ENCODE data around the gene FBXO42. TPM values are rescaled to one million over a fixed set of nuclear protein-coding genes. Genes with fewer than 3 reads are reported as not detected.
A peak's percentile ranks its signal among the peaks of the same experiment; 100 is the strongest.

Gene FBXO42
- total and polyA plus RNA-seq, 9 of the 15 experiments (the other 6 are each of a cell fraction or from before 2014, with no cell fraction given), result 7.2 to 24.8 (median 17.4) TPM

GRCh38 chr1:16248603-16249516 lies 103.4 kb downstream of the FBXO42 start (continued):
- TF ChIP-seq, protein P1, sequence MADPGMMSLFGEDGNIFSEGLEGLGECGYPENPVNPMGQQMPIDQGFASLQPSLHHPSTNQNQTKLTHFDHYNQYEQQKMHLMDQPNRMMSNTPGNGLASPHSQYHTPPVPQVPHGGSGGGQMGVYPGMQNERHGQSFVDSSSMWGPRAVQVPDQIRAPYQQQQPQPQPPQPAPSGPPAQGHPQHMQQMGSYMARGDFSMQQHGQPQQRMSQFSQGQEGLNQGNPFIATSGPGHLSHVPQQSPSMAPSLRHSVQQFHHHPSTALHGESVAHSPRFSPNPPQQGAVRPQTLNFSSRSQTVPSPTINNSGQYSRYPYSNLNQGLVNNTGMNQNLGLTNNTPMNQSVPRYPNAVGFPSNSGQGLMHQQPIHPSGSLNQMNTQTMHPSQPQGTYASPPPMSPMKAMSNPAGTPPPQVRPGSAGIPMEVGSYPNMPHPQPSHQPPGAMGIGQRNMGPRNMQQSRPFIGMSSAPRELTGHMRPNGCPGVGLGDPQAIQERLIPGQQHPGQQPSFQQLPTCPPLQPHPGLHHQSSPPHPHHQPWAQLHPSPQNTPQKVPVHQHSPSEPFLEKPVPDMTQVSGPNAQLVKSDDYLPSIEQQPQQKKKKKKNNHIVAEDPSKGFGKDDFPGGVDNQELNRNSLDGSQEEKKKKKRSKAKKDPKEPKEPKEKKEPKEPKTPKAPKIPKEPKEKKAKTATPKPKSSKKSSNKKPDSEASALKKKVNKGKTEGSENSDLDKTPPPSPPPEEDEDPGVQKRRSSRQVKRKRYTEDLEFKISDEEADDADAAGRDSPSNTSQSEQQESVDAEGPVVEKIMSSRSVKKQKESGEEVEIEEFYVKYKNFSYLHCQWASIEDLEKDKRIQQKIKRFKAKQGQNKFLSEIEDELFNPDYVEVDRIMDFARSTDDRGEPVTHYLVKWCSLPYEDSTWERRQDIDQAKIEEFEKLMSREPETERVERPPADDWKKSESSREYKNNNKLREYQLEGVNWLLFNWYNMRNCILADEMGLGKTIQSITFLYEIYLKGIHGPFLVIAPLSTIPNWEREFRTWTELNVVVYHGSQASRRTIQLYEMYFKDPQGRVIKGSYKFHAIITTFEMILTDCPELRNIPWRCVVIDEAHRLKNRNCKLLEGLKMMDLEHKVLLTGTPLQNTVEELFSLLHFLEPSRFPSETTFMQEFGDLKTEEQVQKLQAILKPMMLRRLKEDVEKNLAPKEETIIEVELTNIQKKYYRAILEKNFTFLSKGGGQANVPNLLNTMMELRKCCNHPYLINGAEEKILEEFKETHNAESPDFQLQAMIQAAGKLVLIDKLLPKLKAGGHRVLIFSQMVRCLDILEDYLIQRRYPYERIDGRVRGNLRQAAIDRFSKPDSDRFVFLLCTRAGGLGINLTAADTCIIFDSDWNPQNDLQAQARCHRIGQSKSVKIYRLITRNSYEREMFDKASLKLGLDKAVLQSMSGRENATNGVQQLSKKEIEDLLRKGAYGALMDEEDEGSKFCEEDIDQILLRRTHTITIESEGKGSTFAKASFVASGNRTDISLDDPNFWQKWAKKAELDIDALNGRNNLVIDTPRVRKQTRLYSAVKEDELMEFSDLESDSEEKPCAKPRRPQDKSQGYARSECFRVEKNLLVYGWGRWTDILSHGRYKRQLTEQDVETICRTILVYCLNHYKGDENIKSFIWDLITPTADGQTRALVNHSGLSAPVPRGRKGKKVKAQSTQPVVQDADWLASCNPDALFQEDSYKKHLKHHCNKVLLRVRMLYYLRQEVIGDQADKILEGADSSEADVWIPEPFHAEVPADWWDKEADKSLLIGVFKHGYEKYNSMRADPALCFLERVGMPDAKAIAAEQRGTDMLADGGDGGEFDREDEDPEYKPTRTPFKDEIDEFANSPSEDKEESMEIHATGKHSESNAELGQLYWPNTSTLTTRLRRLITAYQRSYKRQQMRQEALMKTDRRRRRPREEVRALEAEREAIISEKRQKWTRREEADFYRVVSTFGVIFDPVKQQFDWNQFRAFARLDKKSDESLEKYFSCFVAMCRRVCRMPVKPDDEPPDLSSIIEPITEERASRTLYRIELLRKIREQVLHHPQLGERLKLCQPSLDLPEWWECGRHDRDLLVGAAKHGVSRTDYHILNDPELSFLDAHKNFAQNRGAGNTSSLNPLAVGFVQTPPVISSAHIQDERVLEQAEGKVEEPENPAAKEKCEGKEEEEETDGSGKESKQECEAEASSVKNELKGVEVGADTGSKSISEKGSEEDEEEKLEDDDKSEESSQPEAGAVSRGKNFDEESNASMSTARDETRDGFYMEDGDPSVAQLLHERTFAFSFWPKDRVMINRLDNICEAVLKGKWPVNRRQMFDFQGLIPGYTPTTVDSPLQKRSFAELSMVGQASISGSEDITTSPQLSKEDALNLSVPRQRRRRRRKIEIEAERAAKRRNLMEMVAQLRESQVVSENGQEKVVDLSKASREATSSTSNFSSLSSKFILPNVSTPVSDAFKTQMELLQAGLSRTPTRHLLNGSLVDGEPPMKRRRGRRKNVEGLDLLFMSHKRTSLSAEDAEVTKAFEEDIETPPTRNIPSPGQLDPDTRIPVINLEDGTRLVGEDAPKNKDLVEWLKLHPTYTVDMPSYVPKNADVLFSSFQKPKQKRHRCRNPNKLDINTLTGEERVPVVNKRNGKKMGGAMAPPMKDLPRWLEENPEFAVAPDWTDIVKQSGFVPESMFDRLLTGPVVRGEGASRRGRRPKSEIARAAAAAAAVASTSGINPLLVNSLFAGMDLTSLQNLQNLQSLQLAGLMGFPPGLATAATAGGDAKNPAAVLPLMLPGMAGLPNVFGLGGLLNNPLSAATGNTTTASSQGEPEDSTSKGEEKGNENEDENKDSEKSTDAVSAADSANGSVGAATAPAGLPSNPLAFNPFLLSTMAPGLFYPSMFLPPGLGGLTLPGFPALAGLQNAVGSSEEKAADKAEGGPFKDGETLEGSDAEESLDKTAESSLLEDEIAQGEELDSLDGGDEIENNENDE (IDR thresholded peaks at IDR 0.05; ENCODE audit: low read depth, low read length), result no peak
- TF ChIP-seq NR1H2 (CRISPR knock-in tag; IDR thresholded peaks at IDR 0.05) (no peak), MEF2D (tag; conservative IDR thresholded peaks at IDR 0.05; ENCODE audit: low read depth) (peak; percentile 90), STAT5B (CRISPR knock-in tag; IDR thresholded peaks at IDR 0.05) (no peak), XRCC5 (IDR thresholded peaks at IDR 0.05; ENCODE audit: low read depth, low read length) (no peak), TCF3 (CRISPR knock-in tag; IDR thresholded peaks at IDR 0.05) (peak; percentile 94), U2AF2 (optimal IDR thresholded peaks at IDR 0.05; ENCODE audit: low read depth, low read length) (no peak), ZNF76 (CRISPR knock-in tag; IDR thresholded peaks at IDR 0.05; ENCODE audit: borderline replicate concordance) (peak; percentile 94), CREB3L1 (IDR thresholded peaks at IDR 0.05; ENCODE audit: borderline replicate concordance, low read depth) (peak; percentile 54; the same call in 1 of the 2 replicates), CBX3 (IDR thresholded peaks at IDR 0.05; ENCODE audit: borderline replicate concordance in 1 of 2, low read length in 2 of 2) (no peak; a peak in 1 of 3 replicates)
- TF ChIP-seq, protein P2, sequence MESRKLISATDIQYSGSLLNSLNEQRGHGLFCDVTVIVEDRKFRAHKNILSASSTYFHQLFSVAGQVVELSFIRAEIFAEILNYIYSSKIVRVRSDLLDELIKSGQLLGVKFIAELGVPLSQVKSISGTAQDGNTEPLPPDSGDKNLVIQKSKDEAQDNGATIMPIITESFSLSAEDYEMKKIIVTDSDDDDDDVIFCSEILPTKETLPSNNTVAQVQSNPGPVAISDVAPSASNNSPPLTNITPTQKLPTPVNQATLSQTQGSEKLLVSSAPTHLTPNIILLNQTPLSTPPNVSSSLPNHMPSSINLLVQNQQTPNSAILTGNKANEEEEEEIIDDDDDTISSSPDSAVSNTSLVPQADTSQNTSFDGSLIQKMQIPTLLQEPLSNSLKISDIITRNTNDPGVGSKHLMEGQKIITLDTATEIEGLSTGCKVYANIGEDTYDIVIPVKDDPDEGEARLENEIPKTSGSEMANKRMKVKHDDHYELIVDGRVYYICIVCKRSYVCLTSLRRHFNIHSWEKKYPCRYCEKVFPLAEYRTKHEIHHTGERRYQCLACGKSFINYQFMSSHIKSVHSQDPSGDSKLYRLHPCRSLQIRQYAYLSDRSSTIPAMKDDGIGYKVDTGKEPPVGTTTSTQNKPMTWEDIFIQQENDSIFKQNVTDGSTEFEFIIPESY (CRISPR knock-in tag; IDR thresholded peaks at IDR 0.05), result peak; percentile 60

All from K562 (cell line).